NCI-H460 (cell line): ENCODE results near the gene CDK16. TPM values are rescaled to one million over a fixed set of nuclear protein-coding genes. Genes with fewer than 3 reads are reported as not detected.

ENCODE experiments used
- DNase-seq: peaks from one replicate; pipeline ENCODE4 v3.0.0-alpha.2; 2016; ENCODE audit warnings: low read depth; ENCODE audit errors: extremely low read depth
- total RNA-seq: library from RNA; depleted of rRNA; stranded (reverse); fragments of >200 nt; shearing (Covaris generic); gene quantifications from 2 replicates; pipeline ENCODE4 v1.2.3, GENCODE V29; 2014

Gene CDK16
- total RNA-seq, 1 experiment from 2014 or later = 141 TPM

- DNase-seq = no peak
Measured at GRCh38 chrX:47226071-47226470, 7.6 kb downstream of the CDK16 start.

- no peak for DNase-seq
Measured at GRCh38 chrX:47226531-47227333, 8.3 kb downstream of the CDK16 start.

GRCh38 chrX:47227334-47227583 lies 8.8 kb downstream of the CDK16 start:
- no peak for DNase-seq

- DNase-seq = no peak
Measured at GRCh38 chrX:47228550-47229270, 10.2 kb downstream of the CDK16 start.

DNA sequence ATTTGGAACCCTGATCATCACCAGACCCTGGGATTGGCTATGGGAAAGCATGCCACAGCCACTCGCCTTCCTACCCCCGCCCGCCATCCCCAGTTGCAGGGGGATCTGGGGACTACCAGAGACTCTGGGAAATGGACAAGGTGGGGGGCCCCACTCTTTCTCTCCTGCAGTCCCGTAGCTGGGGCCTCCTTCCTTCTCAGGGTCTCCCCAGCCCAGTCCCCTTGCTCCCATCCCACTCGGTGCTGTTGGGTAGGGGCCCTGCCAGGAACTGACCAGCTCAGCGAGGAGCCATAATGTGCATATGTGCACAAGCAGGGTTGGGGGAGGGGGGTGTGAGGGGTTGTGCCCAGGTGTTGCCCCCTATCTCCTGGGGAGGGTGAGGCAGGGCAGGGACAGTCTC lies 10.9 kb downstream of the CDK16 start:
- DNase-seq = no peak

GRCh38 chrX:47230136-47230868 lies 11.8 kb downstream of the CDK16 start:
- no peak for DNase-seq

DNA sequence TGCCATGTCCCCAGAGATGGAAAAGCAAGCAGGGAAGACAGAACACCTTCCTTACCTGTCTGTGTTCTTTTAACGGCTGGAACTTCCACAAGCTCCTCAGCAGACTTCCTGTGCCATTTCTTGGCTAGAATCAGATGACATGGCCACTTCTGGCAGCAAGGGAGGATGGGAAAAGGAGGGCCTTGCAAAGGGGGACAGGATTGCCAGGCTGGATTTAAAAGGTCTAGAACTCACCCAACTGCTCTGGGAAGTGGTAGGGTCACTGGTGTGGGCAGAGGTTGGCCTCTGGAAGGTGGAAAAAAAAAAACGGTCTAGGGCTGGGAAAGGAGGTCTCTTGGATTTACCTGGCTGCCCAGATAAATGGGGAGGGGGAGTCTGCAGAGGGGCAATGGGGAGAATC lies 12.7 kb downstream of the CDK16 start:
- DNase-seq = no peak

- no peak for DNase-seq
Measured at GRCh38 chrX:47232197-47232802, 13.8 kb downstream of the CDK16 start.

GRCh38 chrX:47232803-47233332 lies 14.4 kb downstream of the CDK16 start, which contains the start of gene USP11:
Gene USP11, plus strand, starts transcription at chrX:47233009. Its CDS starts 35 bp downstream, at chrX:47233044.
- DNase-seq = no peak

DNA sequence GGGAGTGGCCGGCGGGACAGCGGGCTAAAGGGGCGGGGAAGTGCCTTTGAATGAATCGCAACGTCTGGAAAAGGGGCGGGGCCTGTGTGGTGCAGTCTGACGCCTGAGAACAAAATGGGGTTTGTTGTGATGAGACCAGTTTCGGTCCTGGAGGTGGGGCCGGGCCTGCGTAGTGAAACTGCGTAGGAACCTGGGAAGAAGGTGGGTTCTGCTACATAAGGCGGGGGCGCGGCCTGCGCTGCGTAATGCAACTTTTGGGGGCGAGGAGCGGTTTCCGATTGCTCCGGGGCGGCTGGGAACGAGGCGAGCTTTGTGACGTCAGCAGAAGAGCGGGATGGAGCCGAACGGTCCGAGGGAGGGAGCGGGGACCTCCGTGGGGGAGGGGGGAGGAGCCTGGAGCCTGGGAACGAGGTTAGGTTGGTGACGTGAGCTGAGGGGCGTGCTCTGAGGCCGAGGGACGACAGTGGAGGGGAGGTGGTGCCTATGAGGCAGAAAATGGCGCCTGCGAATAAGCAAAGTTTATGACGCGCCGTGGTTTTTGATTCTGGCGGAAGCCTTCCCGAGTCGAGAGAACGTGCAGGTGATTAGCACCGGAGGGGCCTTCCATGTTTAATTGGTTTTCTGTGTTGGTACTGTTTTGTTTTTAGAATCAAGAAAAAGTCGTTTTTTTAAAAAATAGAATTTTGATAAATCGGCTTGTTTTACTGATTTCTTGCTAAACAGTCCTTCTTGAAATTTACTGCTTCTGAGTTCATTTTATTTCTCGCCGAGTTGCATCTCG lies 15.0 kb downstream of the CDK16 start:
- peak; percentile 96 for DNase-seq

DNA sequence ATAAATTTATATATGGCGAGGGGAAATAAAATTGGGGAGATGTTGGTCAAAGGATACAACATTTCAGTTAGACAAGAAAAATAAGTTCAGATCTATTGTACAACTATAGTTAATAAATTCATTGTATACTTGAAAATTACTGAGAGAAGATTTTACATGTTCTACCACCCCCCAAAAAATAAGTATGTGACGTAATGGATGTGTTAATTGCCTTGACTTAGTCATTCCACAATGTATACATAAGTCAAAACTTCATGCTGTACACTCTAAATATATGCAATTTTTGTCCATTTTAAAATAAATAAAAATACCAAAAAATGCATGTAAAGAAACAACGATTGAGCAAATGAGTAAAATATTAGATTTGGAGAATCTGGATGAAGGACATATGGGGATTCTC lies 16.1 kb downstream of the CDK16 start:
- DNase-seq = no peak

- DNase-seq = no peak
Measured at GRCh38 chrX:47235691-47236103, 17.2 kb downstream of the CDK16 start.

DNA sequence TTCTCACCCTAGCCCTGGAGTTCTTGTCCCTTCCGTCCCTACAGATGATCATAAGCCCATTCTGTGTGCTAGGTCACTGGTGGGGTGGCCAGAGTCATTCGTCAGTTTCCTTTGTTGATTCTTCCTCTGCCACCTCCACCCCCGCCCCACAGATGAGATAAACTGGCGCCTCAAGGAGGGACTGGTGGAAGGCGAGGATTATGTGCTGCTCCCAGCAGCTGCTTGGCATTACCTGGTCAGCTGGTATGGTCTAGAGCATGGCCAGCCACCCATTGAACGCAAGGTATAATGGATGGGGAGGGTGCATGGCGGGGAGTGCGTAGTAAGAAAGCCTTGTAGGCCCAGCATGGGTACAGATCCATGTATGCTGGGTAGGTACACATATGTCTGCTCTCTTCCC lies 20.7 kb downstream of the CDK16 start:
- no peak for DNase-seq

DNA sequence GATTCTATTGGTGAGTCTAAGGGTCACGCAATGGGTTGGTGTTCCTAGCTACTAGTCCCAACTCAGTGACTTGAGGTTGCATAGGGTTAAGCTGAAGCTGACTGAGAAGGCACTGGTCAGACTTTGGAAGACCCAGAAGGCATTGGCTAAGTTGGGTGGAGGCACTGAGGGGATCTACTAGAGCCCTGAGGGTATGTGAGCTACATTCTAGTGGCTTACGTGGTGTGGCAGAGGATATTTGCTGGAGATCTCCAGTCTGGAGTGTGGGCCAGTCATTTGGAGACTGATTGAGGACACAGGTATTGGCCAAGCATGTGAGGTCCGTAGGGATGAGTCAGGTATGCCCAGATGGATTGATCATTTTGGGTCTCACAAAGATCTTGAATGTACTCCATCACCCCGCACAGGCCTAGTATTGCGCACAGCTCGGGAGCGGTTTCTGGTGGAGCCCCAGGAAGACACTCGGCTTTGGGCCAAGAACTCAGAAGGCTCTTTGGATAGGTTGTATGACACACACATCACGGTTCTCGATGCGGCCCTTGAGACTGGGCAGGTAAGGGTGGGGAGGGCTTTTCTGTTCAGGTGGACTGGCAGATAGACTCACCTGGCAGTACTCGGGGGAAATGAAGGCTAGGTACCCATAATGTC lies 21.5 kb downstream of the CDK16 start:
- no peak for DNase-seq

GRCh38 chrX:47240619-47241018 lies 22.1 kb downstream of the CDK16 start:
- DNase-seq = no peak

DNA sequence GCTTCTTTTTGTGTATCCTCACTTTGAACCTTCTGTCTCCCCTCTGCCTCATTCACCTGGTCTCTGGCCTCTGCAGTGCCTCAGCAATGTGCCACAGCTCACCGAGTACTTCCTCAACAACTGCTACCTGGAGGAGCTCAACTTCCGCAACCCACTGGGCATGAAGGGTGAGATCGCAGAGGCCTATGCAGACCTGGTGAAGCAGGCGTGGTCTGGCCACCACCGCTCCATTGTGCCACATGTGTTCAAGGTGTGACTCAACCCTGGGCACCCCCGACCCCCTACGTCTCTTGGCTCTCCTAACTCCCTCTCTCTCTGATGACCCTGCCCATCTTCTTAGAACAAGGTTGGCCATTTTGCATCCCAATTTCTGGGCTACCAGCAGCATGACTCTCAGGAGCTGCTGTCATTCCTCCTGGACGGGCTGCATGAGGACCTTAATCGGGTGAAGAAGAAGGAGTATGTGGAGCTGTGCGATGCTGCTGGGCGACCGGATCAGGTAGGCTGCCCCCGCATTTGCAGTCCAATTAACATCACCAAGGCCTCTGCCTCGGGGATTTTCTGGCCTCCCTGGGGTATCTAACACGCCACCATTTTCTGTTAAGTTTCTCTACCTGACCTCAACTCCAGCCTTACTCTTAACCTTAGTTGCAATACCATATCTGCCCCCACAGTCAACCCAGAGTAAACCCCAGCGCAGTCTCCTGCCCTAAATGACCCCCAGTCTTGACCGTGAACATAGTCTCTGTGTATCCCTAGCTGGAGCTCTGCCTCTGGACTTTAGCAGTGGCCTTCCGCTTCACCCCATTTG lies 22.9 kb downstream of the CDK16 start:
- DNase-seq = no peak

DNA sequence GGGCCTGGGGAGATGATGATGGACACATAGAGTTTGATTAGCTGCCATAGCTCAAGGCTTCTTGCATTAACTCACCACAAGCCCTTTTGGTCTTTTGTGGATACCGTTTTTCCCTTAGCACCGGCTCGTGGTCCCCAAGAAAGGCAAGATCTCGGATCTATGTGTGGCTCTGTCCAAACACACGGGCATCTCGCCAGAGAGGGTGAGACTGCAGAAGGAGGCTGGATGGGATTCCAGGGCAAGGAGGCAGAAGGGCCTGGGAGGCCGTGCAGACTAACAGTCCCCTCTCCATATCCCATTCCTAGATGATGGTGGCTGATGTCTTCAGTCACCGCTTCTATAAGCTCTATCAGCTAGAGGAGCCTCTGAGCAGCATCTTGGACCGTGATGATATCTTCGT lies 23.8 kb downstream of the CDK16 start:
- DNase-seq = no peak

DNA sequence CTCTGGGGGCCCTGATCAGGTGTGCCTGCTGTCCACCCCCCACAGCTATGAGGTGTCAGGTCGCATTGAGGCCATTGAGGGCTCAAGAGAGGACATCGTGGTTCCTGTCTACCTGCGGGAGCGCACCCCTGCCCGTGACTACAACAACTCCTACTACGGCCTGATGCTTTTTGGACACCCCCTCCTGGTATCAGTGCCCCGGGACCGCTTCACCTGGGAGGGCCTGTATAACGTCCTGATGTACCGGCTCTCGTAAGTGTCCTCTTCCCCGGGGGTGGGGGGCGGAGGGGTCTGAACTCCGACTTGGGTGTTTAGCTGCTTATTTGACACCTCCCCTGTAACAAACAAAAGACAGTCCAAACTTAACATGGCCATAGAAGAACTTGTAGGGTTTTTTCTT lies 24.9 kb downstream of the CDK16 start:
- no peak for DNase-seq

DNA sequence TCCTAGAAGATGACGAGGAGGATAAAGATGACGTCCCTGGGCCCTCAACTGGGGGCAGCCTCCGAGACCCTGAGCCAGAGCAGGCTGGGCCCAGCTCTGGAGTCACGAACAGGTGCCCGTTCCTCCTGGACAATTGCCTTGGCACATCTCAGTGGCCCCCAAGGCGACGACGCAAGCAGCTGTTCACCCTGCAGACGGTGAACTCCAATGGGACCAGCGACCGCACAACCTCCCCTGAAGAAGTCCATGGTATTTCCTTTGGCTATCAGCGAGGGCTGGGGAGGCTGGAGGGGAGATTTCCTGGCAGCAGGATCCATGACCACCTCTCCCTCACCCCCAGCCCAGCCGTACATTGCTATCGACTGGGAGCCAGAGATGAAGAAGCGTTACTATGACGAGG lies 26.2 kb downstream of the CDK16 start:
- no peak for DNase-seq
